Endothelial cell of umbilical vein (primary cell): ENCODE measurements around the gene FOXB1. TPM values are rescaled to one million over a fixed set of nuclear protein-coding genes. Genes with fewer than 3 reads are reported as not detected.

Experiments used
- Bru-seq: library from RNA; stranded (reverse); fragments of 400-500 nt; gene quantifications from one replicate; lab custom pipeline; 2021; lab: Mats Ljungman, UMichigan
- BruChase-seq, 2 experiments: library from RNA; stranded (reverse); fragments of 400-500 nt; gene quantifications; one replicate each; lab custom pipeline; 2021; lab: Mats Ljungman, UMichigan
- BruUV-seq: library from RNA; stranded (reverse); fragments of 400-500 nt; replicated peaks from 2 replicates; lab custom pipeline; 2021; lab: Mats Ljungman, UMichigan
- CTCF ChIA-PET: fragments of 300-600, 350-600 bp; sonication (Branson Sonifier 250); formaldehyde crosslinking; loops from one replicate; lab custom pipeline; 2021; ENCODE audit warnings: antibody characterized with exemption, inconsistent platforms; lab: Charles Lee
- POLR2A ChIA-PET: fragments of 300-600, 350-600 bp; sonication (Branson Sonifier 250); formaldehyde crosslinking; loops from one replicate; lab custom pipeline; 2021; ENCODE audit warnings: antibody characterized with exemption, inconsistent platforms; lab: Charles Lee
- DNase-seq: peaks from one replicate; pipeline ENCODE4 v3.0.0-alpha.2; 2011; ENCODE audit warnings: low read depth, low spot score
- FAIRE-seq: peaks from 2 replicates; lab custom pipeline; 2011; peaks lifted over from hg19 to GRCh38; lab: Jason Lieb, UNC
- H2AFZ ChIP-seq: 2 replicates; pipeline ENCODE4 v1.6.0; 2012; ENCODE audit warnings: low read depth, low read length, control low read depth, inconsistent platforms
- H3K27ac ChIP-seq: 2 replicates; pipeline ENCODE4 v1.5.1; 2011; ENCODE audit warnings: low read depth, mild to moderate bottlenecking, control low read depth, low read length, moderate library complexity; ENCODE audit not compliant: insufficient read depth
- H3K27me3 ChIP-seq, 2 experiments: 2 replicates each; pipeline versions ENCODE4 v1.6.0 to v1.6.1; 2011; ENCODE audit warnings: low read length in 2 of 2, mixed read lengths in 1 of 2; ENCODE audit not compliant: control insufficient read depth in 2 of 2, insufficient read depth in 2 of 2
- H3K36me3 ChIP-seq, 2 experiments: 2 replicates in 1 of 2; 3 replicates in 1 of 2; pipeline ENCODE4 v1.5.1; 2011; ENCODE audit warnings: low read length in 2 of 2, mild to moderate bottlenecking in 1 of 2, moderate library complexity in 1 of 2; ENCODE audit not compliant: control insufficient read depth in 2 of 2, insufficient read depth in 2 of 2; ENCODE audit errors: extremely low read depth in 1 of 2
- H3K4me1 ChIP-seq: 3 replicates; pipeline ENCODE4 v1.5.1; 2011; ENCODE audit warnings: mild to moderate bottlenecking, low read length; ENCODE audit not compliant: control insufficient read depth, insufficient read depth; ENCODE audit errors: extremely low read depth
- H3K4me2 ChIP-seq: 2 replicates; pipeline ENCODE4 v1.6.1; 2011; ENCODE audit warnings: low read length, control low read depth, mixed read lengths; ENCODE audit not compliant: insufficient read depth
- H3K4me3 ChIP-seq, 3 experiments: fragments of 200-600 bp in 1 of 3; sonication (generic), shearing (Covaris generic) in 1 of 3; replicated peaks in 1 of 3; 2 replicates each; pipeline ENCODE4 v1.5.1; 2011 to 2016; ENCODE audit warnings: control low read depth in 3 of 3, low read length in 3 of 3, mild to moderate bottlenecking in 2 of 3, inconsistent platforms in 1 of 3, low read depth in 1 of 3, moderate library complexity in 1 of 3; ENCODE audit not compliant: insufficient read depth in 1 of 3
- H3K79me2 ChIP-seq: 2 replicates; pipeline ENCODE4 v1.6.0; 2012; ENCODE audit warnings: low read length, inconsistent platforms; ENCODE audit not compliant: control insufficient read depth, insufficient read depth
- H3K9ac ChIP-seq: replicated peaks from 2 replicates; pipeline ENCODE3; 2011; ENCODE audit warnings: low read length, control low read depth; ENCODE audit not compliant: insufficient read depth; ENCODE audit errors: extremely low read depth
- H3K9me1 ChIP-seq: replicated peaks from 3 replicates; pipeline ENCODE4 v1.6.0; 2011; ENCODE audit warnings: mild to moderate bottlenecking, low read length; ENCODE audit not compliant: control insufficient read depth, insufficient read depth; ENCODE audit errors: extremely low read depth
- H3K9me3 ChIP-seq: replicated peaks from 2 replicates; pipeline ENCODE4 v1.5.1; 2012; ENCODE audit warnings: low read length, inconsistent platforms; ENCODE audit not compliant: control insufficient read depth, insufficient read depth
- H4K20me1 ChIP-seq: replicated peaks from 2 replicates; pipeline ENCODE3; 2011; ENCODE audit warnings: mild to moderate bottlenecking, low read length; ENCODE audit not compliant: control insufficient read depth, insufficient read depth; ENCODE audit errors: extremely low read depth
- EZH2 ChIP-seq: IDR thresholded peaks from 2 replicates; pipeline ENCODE4 v1.6.1; 2012; ENCODE audit warnings: borderline replicate concordance, low read depth, mild to moderate bottlenecking, moderate library complexity, low read length, inconsistent platforms; ENCODE audit not compliant: severe bottlenecking
- FOS ChIP-seq: IDR thresholded peaks from 2 replicates; pipeline ENCODE4 v1.6.1; 2011; ENCODE audit warnings: mild to moderate bottlenecking, low read length, moderate library complexity, borderline replicate concordance; ENCODE audit not compliant: insufficient read depth
- JUN ChIP-seq: IDR thresholded peaks from 2 replicates; pipeline ENCODE4 v1.6.1; 2011; ENCODE audit warnings: borderline replicate concordance, low read depth; ENCODE audit not compliant: insufficient read length, insufficient read depth
- POLR2A ChIP-seq: IDR thresholded peaks from 2 replicates; pipeline ENCODE4 v1.6.1; 2012; ENCODE audit warnings: low read depth, mild to moderate bottlenecking, control low read depth, low read length
- POLR2AphosphoS5 ChIP-seq: IDR thresholded peaks from 2 replicates; pipeline ENCODE4 v1.6.1; 2012; ENCODE audit warnings: low read depth, mild to moderate bottlenecking, control low read depth, low read length, moderate library complexity; ENCODE audit not compliant: insufficient read depth
- dilution Hi-C: fragments of 300-500 bp; cut with MboI; formaldehyde crosslinking; loops from one replicate; pipeline ENCODE4 v1.15.0; 2019; ENCODE audit warnings: low sequenced_read_pairs; ENCODE audit not compliant: extremely low pct_ligation_motif_present
- intact Hi-C: fragments of 100-400 bp; cut with micrococcal nuclease; formaldehyde crosslinking; loops from one replicate; pipeline ENCODE4 v1.10.0; 2022
- long read RNA-seq: library from polyadenylated mRNA; stranded (forward); transcript quantifications from one replicate; pipeline ENCODE4 v2.0.0, GENCODE V29; 2021
- polyA minus RNA-seq, 3 experiments: library from RNA; depleted of rRNA, polyadenylated mRNA; stranded (reverse); fragments of >200 nt; gene quantifications; 1 replicate in 1 of 3; 2 replicates in 2 of 3; pipeline ENCODE4 v1.2.3, GENCODE V29; 2011
- polyA plus RNA-seq, 4 experiments: library from polyadenylated mRNA; depleted of rRNA in 3 of 4; stranded (reverse) in 3 of 4; unstranded in 1 of 4; fragments of >200 nt; gene quantifications; 2 replicates each; pipeline versions ENCODE4 v1.2.1 to v1.2.3, GENCODE V29; 2011 to 2012; ENCODE audit warnings: missing spikeins in 1 of 4
- total RNA-seq: library from RNA; stranded (reverse); gene quantifications from 2 replicates; pipeline ENCODE4 v1.2.3, GENCODE V29; 2021
- TF ChIP-seq, protein P1 (sequence below): IDR thresholded peaks from 2 replicates; pipeline ENCODE4 v1.6.1; 2011; ENCODE audit not compliant: insufficient read depth, insufficient read length

The FOXB1 gene
- total RNA-seq: not detected in 2 replicates
- polyA plus RNA-seq: not detected in 2 replicates
- polyA plus RNA-seq (2011; cell fraction: cytosol; rRNA removed): not detected in 2 replicates
- not detected in 2 replicates for polyA plus RNA-seq (2011; cell fraction: nucleus; rRNA removed)
- not detected in 2 replicates for polyA plus RNA-seq (2012)
- polyA minus RNA-seq: not detected in 2 replicates
- not detected for polyA minus RNA-seq (2011; cell fraction: cytosol; rRNA and poly(A)+ RNA removed)
- polyA minus RNA-seq (2011; cell fraction: nucleus; rRNA and poly(A)+ RNA removed): not detected in 2 replicates
- Bru-seq, nascent RNA: not detected
- BruChase-seq, experiment 1, labeled RNA remaining after a 6-hour chase: not detected
- not detected for BruChase-seq, experiment 2, labeled RNA remaining after a 2-hour chase
- long read RNA-seq: 0 reads

DNA sequence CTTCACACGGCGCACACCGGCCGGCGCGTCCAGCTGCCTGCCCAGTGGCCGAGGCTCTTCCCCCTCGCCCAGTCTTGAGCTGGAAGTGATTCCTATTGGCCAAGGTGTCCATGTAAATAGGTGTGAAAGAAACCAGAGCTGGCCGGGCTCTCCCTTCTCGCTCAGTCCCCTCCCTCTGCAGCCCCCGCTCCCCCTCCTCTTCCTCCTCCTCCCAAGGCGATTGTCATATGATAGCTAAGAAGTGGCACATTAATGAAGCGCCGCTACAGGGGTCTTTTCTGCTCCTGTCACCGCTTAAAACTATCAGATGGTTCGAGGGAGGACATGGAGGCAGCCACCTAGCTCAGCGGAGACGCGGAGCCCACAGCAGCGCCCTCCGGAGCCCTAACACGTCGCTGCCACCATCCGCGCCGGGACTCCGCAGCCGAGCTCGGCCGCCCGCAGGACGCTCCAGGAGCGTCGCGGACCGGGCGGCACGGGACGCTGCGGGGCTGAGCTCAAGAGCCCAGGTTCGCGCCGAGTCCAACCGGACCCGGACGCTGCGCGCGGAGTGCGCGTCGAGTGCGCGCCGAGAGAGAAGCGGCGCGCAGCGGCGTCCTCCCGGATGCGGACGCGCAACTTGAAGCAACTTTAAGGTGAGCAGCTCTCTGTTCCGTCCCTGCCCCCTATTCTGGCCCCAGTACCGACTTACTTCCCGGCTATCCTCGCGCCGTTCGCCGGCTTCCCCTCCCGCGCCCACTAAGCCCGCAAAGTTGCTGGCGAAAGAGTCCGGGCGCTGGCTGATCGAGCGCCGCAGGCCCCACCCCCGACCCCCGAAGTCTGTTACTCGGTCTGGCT is at the start of gene FOXB1:
FOXB1 (plus strand) TSS at position 303 of the 837 bp plus-strand sequence. CDS start 653 bp downstream, outside the sequence.
- no peaks in the 10 kb centered on the region for H3K9me1 ChIP-seq
- H3K4me1 ChIP-seq: peaks cover 8% of the 10 kb centered on the region
- TF ChIP-seq EZH2: peak; percentile 85
- no peak for TF ChIP-seq POLR2AphosphoS5
- ChIA-PET CTCF (interaction anchor here (0.7 to 1.7 kb wide), 4 partner anchors 12 to 176 kb away, joined by 3 to 4 read pairs (median 3); no protein-coding TSS in a partner anchor), POLR2A (no interaction called here)
- dilution Hi-C loops (no loop called here), intact Hi-C loops (loop anchor here (5.0 kb wide), 1 partner anchor 312 kb away; no protein-coding TSS in a partner anchor)
- DNase-seq: no peak
- H3K36me3 ChIP-seq: no peaks in the 10 kb centered on the region
- no peak within 1 kb of the TSS for H3K9ac ChIP-seq
- no peaks in the 10 kb centered on the region for H4K20me1 ChIP-seq
- no peak within 1 kb of the TSS for H2AFZ ChIP-seq
- H3K4me3 ChIP-seq: no peak within 1 kb of the TSS
- FAIRE-seq: no peak
- BruUV-seq: no TSS peak
- no peaks in the 10 kb centered on the region for H3K9me3 ChIP-seq
- H3K4me2 ChIP-seq: no peak within 1 kb of the TSS
- H3K27ac ChIP-seq: no peak within 1 kb of the TSS
- H3K79me2 ChIP-seq: no peaks in the 10 kb centered on the region
- peaks cover 89 to 99% of the 10 kb centered on the region in 2 experiments for H3K27me3 ChIP-seq

DNA sequence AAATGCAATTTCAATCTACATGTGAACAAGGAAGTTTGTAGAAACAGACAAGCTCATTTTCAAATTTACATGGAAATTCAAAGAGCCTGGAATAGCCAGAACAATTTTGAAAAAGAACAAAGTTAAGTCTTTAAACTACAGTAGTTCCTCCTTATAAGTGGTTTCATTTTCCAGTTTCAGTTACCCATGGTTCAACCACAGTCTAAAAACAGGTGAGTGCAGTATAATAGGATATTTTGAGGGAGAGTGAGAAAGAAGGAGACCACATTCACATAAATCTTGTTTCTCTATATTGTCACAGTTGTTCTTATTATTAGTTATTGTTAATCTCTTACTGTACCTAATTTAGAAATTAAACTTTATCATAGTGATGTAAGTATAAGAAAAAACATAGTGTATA is 45.8 kb upstream of the FOXB1 start:
- dilution Hi-C loops: no loop called here
- intact Hi-C loops: no loop called here

More for the DNA sequence above, 45.8 kb upstream of the FOXB1 start:
- H3K4me2 ChIP-seq: no peak overlapping the region
- no peak overlapping the region for H2AFZ ChIP-seq
- peaks cover 2% of the 10 kb centered on the region in 2 experiments for H3K27me3 ChIP-seq
- no peak overlapping the region for H3K9ac ChIP-seq
- DNase-seq: no peak
- H3K79me2 ChIP-seq: no peaks in the 10 kb centered on the region
- no peaks in the 10 kb centered on the region for H3K4me1 ChIP-seq
- FAIRE-seq: no peak
- TF ChIP-seq JUN (no peak), POLR2A (no peak), EZH2 (no peak), FOS (no peak)
- TF ChIP-seq, protein P1, sequence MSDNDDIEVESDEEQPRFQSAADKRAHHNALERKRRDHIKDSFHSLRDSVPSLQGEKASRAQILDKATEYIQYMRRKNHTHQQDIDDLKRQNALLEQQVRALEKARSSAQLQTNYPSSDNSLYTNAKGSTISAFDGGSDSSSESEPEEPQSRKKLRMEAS: no peak
- no peaks in the 10 kb centered on the region for H3K36me3 ChIP-seq
- no peak overlapping the region for H3K27ac ChIP-seq
- H4K20me1 ChIP-seq: no peaks in the 10 kb centered on the region
- CTCF ChIA-PET: interaction anchor here (1.1 kb wide), 1 partner anchor 27 kb away, joined by 3 read pairs; no protein-coding TSS in a partner anchor
- H3K9me3 ChIP-seq: no peaks in the 10 kb centered on the region
- POLR2A ChIA-PET: no interaction called here
- BruUV-seq: no TSS peak
- no peaks in the 10 kb centered on the region for H3K9me1 ChIP-seq
- no peak overlapping the region for H3K4me3 ChIP-seq
